ENCODE data around the gene PANK2. TPM values are rescaled to one million over a fixed set of nuclear protein-coding genes. Genes with fewer than 3 reads are reported as not detected.
"Not testable (repeated sequence)": the region's sequence is repeated elsewhere in the genome, so short reads cannot be mapped to it uniquely, and the experiment has no call there.

Gene PANK2
- total RNA-seq, 1 donor from 2014 or later, result 29.3 TPM

DNA sequence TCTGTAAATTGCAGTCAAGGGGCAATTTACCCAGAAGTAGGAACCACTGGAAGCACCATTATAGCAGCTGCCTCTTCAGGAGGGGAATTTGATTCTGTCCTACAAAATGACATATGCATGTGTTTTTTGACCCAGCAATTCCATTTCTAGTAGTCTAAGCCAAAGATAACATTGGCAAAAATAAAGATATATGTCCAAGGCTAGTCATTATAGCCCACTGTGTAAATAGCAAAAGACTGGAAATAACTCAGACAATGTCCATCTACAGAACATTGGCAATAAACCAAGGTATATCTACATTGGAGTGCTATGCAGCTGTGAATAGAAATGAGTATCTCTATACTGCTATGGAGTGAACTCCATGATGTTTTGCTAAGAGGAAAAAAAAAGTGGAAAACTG is 12.5 kb upstream of the PANK2 start:
- no peak overlapping the region for H3K4me3 ChIP-seq (ENCODE audit: low read depth, low read length)
- no peak for DNase-seq (ENCODE audit: low read depth)
- TF ChIP-seq CTCF (conservative IDR thresholded peaks at IDR 0.05; ENCODE audit: low read depth, low read length), result no peak

- not testable (repeated sequence) for H3K4me3 ChIP-seq (ENCODE audit: low read depth, low read length); DNase-seq (ENCODE audit: low read depth)
These were observed 10.3 kb upstream of the PANK2 start for GRCh38 chr20:3878921-3879274.

DNA sequence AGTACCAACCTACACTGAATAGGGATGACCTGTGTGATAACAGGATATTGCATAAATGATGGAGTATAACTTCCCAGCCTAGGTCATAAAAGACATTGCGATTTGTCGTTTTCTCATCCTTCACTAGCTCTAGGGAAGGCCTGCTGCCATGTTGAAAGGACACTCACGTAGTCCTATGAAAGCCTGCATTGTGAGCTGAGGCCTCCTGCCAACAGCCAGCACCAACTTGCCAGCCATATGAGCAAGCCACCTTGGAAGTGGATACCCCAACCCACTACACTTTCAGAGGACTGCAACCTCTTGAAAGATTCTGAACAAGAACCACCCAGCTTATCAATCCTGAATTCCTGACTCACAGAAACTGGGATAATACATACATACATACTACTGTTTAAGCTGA is 3.5 kb upstream of the PANK2 start:
- DNase-seq (ENCODE audit: low read depth), result no peak
- no peak overlapping the region for H3K4me3 ChIP-seq (ENCODE audit: low read depth, low read length)
- TF ChIP-seq CTCF (conservative IDR thresholded peaks at IDR 0.05; ENCODE audit: low read depth, low read length), result no peak

DNA sequence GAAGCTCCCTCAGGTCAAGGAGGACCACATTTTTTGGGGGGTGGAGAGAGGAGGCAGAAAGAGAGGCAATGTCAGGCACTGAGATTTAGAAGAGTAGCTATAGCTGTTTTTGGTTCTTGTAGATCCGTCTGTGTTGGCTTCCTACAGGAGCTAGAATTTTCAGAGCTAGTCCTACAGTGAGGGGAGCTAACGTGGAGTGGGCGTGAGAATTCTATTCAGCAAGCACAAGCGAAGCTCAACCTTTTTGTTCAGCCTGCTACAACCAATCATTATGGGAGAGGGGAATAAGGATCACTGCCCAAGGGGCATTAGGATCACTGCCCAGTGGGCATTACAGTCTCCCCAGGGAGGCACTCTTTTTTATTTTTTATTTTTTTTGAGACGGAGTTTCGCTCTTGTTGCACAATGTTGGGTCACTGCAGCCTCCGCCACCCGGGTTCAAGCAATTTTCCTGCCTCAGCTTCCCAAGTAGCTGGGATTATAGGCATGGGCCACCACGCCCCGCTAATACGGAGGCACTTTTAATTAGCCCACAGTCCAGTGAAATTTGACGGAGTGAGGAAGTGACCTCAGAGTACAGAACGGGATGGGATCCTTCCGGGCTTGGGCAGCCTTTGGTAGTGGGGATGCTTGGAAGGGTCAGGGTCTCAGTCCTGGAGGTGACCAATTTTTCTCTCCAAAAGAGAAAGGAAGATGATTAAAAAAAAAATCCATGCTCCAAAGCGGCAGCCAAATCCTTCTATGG is 1.1 kb upstream of the PANK2 start:
- H3K4me3 ChIP-seq (ENCODE audit: low read depth, low read length), result peak overlapping the region; percentile 95
- DNase-seq (ENCODE audit: low read depth), result no peak
- no peak for TF ChIP-seq CTCF (conservative IDR thresholded peaks at IDR 0.05; ENCODE audit: low read depth, low read length)

DNA sequence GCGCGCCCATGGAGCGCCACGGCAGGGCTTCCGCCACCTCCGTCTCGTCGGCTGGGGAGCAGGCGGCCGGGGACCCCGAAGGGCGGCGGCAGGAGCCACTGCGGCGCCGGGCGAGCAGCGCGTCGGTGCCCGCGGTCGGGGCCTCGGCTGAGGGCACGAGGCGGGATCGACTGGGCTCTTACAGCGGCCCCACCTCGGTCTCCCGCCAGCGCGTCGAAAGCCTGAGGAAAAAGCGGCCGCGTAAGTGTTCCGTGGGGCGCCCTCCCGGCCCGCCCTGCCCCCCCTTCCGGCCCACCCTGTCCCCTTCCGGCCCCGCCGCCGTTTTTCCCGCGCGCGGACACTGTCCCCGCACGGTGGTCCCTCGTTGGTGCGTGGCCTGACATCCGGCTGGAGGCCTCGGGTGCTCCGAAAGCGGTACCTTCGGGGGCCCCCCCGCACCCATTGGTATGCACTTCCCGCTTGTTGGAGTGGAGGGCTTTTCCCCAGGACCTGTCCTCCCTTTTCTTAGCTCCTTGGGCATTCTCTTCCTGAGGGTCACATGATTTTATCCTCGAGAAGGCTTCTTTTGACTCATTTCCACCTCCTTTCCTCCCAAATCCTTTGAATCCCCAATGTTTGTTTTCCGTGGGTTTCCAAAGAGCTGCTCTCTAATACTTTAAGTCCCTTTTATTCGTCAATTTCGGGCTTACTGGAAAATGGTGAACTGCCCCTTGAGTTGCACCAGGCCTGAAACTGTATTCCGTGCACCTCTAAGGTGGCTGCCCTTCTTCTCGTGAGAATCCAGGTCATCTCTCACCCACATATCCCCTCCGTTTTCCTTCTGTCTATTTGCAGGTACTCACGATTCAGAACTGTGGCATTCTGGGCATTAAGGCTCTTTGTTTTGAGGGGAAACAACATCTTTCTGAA is 556 bp downstream of the PANK2 start:
- peak overlapping the region; percentile 95 for H3K4me3 ChIP-seq (ENCODE audit: low read depth, low read length)
- TF ChIP-seq CTCF (conservative IDR thresholded peaks at IDR 0.05; ENCODE audit: low read depth, low read length), result no peak
- DNase-seq (ENCODE audit: low read depth), result no peak

GRCh38 chr20:3890398-3890751 is 1.2 kb downstream of the PANK2 start:
- no peak for DNase-seq (ENCODE audit: low read depth)
- TF ChIP-seq CTCF (conservative IDR thresholded peaks at IDR 0.05; ENCODE audit: low read depth, low read length), result no peak

GRCh38 chr20:3890999-3891929 is 2.1 kb downstream of the PANK2 start:
- H3K4me3 ChIP-seq (ENCODE audit: low read depth, low read length), result peak overlapping the region; percentile 95
- DNase-seq (ENCODE audit: low read depth), result no peak
- no peak for TF ChIP-seq CTCF (conservative IDR thresholded peaks at IDR 0.05; ENCODE audit: low read depth, low read length)

More at GRCh38 chr20:3890398-3890751, 1.2 kb downstream of the PANK2 start:
- peak overlapping the region; percentile 95 for H3K4me3 ChIP-seq (ENCODE audit: low read depth, low read length)
